DOHH2 (cell line): Measurements from ENCODE around the gene KLKB1.

Experiments used
- H3F3A ChIP-seq: fragments of 200-600 bp; sonication (generic), shearing (Covaris generic); 2 replicates; pipeline ENCODE4 v1.6.0; 2016; ENCODE audit warnings: antibody characterized with exemption, mild to moderate bottlenecking; ENCODE audit not compliant: control insufficient read depth, insufficient read depth
- H3K27ac ChIP-seq: fragments of 200-600 bp; sonication (generic); 2 replicates; pipeline ENCODE4 v1.5.1; 2014; ENCODE audit warnings: low read depth, mild to moderate bottlenecking, low read length, moderate library complexity
- H3K27me3 ChIP-seq: fragments of 200-600 bp; sonication (generic); 2 replicates; pipeline ENCODE4 v1.6.1; 2014; ENCODE audit warnings: mild to moderate bottlenecking, low read length, mixed read lengths; ENCODE audit not compliant: control insufficient read depth
- H3K36me3 ChIP-seq: fragments of 200-600 bp; sonication (generic); 2 replicates; pipeline ENCODE4 v1.6.1; 2014; ENCODE audit warnings: mild to moderate bottlenecking, low read length, moderate library complexity, mixed read lengths; ENCODE audit not compliant: control insufficient read depth
- H3K4me1 ChIP-seq: fragments of 200-600 bp; sonication (generic); 2 replicates; pipeline ENCODE4 v1.6.1; 2014; ENCODE audit warnings: mild to moderate bottlenecking, low read length, mixed read lengths; ENCODE audit not compliant: control insufficient read depth
- H3K4me2 ChIP-seq: fragments of 200-600 bp; sonication (generic); 2 replicates; pipeline ENCODE4 v1.6.0; 2014; ENCODE audit warnings: mild to moderate bottlenecking, low read length, moderate library complexity
- H3K4me3 ChIP-seq: fragments of 200-600 bp; sonication (generic); 2 replicates; pipeline ENCODE4 v1.5.1; 2014; ENCODE audit warnings: mild to moderate bottlenecking, low read length, mixed read lengths
- H3K79me2 ChIP-seq: fragments of 200-600 bp; sonication (generic); 2 replicates; pipeline ENCODE4 v1.6.1; 2014; ENCODE audit warnings: mild to moderate bottlenecking, low read length, mixed read lengths; ENCODE audit not compliant: control insufficient read depth
- H3K9me2 ChIP-seq: fragments of 200-600 bp; sonication (generic); replicated peaks from 2 replicates; pipeline ENCODE4 v1.6.1; 2014; ENCODE audit warnings: mild to moderate bottlenecking, low read length, mixed read lengths; ENCODE audit not compliant: control insufficient read depth
- H3K9me3 ChIP-seq: fragments of 200-600 bp; sonication (generic); 2 replicates; pipeline ENCODE4 v1.6.1; 2014; ENCODE audit warnings: antibody characterized with exemption, low read length, mixed read lengths; ENCODE audit not compliant: control insufficient read depth, insufficient read depth
- H4K20me1 ChIP-seq: fragments of 200-600 bp; sonication (generic); 2 replicates; pipeline ENCODE4 v1.6.0; 2014; ENCODE audit warnings: low read depth, mild to moderate bottlenecking, antibody characterized with exemption, low read length, moderate library complexity; ENCODE audit not compliant: control insufficient read depth, insufficient read depth
- EZH2phosphoT487 ChIP-seq: fragments of 200-600 bp; sonication (generic); IDR thresholded peaks from 2 replicates; pipeline ENCODE4 v1.6.1; 2017; ENCODE audit warnings: borderline replicate concordance, mild to moderate bottlenecking, antibody characterized with exemption, low read length, moderate library complexity, mixed read lengths
- TF ChIP-seq, protein P1 (sequence below): fragments of 200-600 bp; sonication (generic); IDR thresholded peaks from one replicate; pipeline ENCODE4 v1.5.1; 2014; ENCODE audit warnings: antibody characterized with exemption, mild to moderate bottlenecking, low read depth, low read length; ENCODE audit not compliant: poor library complexity, severe bottlenecking

Gene KLKB1

DNA sequence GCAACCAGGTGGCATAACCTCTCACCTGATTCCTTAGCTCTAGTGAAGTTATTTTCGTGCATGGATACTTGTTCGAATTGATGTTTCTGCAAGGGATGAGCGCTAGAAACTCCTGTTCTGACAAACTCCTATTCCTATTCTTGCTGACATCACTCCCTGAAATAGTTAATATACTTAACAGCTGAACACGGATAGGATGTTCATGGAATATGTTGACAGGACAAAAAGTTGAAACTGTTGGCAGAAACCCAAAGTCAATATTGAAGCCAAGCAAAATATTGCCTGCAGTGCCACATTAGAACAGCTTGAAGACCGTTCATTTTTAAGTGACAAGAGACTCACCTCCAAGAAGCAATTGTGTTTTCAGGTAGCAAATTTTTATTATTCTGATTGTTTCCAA lies at the start of gene KLKB1:
KLKB1 (plus strand) TSS at position 287 of the 400 bp plus-strand sequence. CDS start 689 bp downstream, outside the sequence.
- Histone ChIP-seq H3K4me1 (no peaks in the 10 kb centered on the region), H3K4me2 (no peak within 1 kb of the TSS), H3K4me3 (no peak within 1 kb of the TSS), H3K9me3 (no peaks in the 10 kb centered on the region), H3K36me3 (no peaks in the 10 kb centered on the region), H3K79me2 (no peaks in the 10 kb centered on the region), H3K27ac (no peak within 1 kb of the TSS), H3K9me2 (no peaks in the 10 kb centered on the region), H4K20me1 (no peaks in the 10 kb centered on the region), H3F3A (no peaks in the 10 kb centered on the region), H3K27me3 (0 out of 2 replicates have a peak, but pooled peaks cover 2% of the 10 kb centered on the region)
- TF ChIP-seq, protein P1, sequence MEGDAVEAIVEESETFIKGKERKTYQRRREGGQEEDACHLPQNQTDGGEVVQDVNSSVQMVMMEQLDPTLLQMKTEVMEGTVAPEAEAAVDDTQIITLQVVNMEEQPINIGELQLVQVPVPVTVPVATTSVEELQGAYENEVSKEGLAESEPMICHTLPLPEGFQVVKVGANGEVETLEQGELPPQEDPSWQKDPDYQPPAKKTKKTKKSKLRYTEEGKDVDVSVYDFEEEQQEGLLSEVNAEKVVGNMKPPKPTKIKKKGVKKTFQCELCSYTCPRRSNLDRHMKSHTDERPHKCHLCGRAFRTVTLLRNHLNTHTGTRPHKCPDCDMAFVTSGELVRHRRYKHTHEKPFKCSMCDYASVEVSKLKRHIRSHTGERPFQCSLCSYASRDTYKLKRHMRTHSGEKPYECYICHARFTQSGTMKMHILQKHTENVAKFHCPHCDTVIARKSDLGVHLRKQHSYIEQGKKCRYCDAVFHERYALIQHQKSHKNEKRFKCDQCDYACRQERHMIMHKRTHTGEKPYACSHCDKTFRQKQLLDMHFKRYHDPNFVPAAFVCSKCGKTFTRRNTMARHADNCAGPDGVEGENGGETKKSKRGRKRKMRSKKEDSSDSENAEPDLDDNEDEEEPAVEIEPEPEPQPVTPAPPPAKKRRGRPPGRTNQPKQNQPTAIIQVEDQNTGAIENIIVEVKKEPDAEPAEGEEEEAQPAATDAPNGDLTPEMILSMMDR: no peak

DNA sequence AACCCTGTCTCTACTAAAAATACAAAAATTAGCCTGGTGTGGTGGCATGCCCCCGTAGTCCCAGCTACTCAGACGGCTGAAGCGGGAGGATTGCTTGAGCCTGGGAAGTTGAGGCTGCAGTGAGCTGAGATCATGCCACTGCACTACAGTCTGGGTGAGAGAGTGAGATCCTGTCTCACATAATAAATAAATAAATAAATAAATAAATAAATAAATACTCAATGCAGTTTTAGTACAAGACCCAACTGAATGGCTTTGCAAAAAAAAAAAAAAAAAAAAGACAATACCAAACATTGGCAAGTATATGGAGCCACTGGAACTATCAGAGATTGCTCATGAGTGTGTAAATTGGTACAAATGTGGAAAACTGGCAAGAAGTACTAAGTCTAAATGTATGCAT lies 39.2 kb upstream of the KLKB1 start:
- no peaks in the 10 kb centered on the region for H3K9me2 ChIP-seq
- H3K4me3 ChIP-seq: no peak overlapping the region
- H3K9me3 ChIP-seq: no peaks in the 10 kb centered on the region
- peaks cover 10% of the 10 kb centered on the region; the same call in 1 of the 2 replicates for H3F3A ChIP-seq
- H3K36me3 ChIP-seq: peaks cover 4% of the 10 kb centered on the region; the same call in 1 of the 2 replicates
- no peak overlapping the region for H3K27ac ChIP-seq
- peaks cover 13% of the 10 kb centered on the region for H3K79me2 ChIP-seq
- H3K4me1 ChIP-seq: peaks cover 25% of the 10 kb centered on the region
- no peaks in the 10 kb centered on the region for H3K27me3 ChIP-seq
- no peak for TF ChIP-seq EZH2phosphoT487
- TF ChIP-seq, protein P1: no peak
- no peaks in the 10 kb centered on the region for H4K20me1 ChIP-seq
- H3K4me2 ChIP-seq: no peak overlapping the region

DNA sequence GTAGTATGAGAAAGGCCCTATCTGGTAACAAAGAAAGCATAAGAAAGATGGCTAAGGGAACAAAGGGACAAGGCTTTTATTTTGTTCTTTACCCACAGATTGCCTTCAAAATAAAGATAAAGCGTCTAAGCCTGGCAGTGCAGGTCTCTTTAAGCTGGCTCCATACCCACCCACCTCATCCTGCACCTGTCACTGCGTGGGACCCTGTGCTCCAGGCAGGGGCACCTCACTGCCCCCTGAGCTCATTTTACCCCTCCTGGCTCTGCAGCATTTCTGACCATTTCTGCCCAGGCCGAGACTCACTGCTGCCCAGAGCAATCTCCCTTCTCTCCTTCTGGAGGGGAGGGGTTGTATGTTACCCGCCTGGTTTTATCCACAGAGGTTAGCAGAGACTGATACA lies 37.7 kb upstream of the KLKB1 start:
- H3F3A ChIP-seq: peaks cover 10% of the 10 kb centered on the region; the same call in 1 of the 2 replicates
- H3K9me2 ChIP-seq: no peaks in the 10 kb centered on the region
- H4K20me1 ChIP-seq: no peaks in the 10 kb centered on the region
- peak overlapping the region; percentile 95 for H3K4me2 ChIP-seq
- H3K36me3 ChIP-seq: peaks cover 8% of the 10 kb centered on the region
- no peaks in the 10 kb centered on the region for H3K9me3 ChIP-seq
- H3K79me2 ChIP-seq: peaks cover 21% of the 10 kb centered on the region
- no peaks in the 10 kb centered on the region for H3K27me3 ChIP-seq
- peak overlapping the region; percentile 92 for H3K4me3 ChIP-seq
- TF ChIP-seq, protein P1: no peak
- TF ChIP-seq EZH2phosphoT487: no peak
- H3K4me1 ChIP-seq: peaks cover 34% of the 10 kb centered on the region
- H3K27ac ChIP-seq: peak overlapping the region; percentile 85; the same call in 1 of the 2 replicates
